ENCODE measurements around the gene INPP1.

INPP1 gene

DNA sequence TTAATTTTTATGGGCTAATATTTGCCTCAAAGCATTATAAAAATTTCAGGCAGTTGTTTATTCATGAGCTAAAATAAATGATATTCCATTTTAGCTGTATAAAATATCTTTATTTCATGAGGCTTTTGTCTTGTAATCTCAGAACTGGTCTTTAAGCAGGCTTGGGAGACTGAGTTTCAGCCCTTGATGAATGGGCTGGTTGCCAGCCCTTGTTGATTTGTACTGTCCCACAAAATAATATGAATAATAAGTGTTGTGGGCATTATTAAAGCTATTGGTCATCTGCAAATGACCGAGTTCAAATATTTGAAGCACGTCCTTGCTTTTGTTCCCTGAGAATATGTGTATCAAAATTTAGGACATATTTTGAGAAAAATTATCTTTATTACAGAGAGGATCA is 18.2 kb downstream of the INPP1 start:
- DNase-seq (ENCODE audit: low read depth): no peak

DNA sequence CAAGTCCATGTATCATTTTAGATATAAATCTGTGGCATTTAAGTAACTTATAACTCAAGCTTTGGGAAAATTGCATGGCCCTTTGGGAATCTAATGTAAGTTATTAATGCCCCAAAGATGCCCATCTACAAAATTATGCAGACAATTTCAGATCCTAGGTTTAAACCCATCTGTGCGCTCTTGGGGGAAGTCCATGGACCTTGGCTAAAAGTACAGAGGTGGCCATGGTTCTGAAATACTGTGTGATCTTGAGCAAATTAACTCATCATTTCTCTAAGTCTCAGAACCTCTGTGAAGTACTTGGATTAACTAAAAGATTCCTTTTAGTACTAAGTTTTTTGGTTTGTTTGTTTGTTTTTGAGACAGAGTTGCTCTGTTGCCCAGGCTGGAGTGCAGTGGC is 19.5 kb downstream of the INPP1 start:
- no peak for DNase-seq (ENCODE audit: low read depth)

DNA sequence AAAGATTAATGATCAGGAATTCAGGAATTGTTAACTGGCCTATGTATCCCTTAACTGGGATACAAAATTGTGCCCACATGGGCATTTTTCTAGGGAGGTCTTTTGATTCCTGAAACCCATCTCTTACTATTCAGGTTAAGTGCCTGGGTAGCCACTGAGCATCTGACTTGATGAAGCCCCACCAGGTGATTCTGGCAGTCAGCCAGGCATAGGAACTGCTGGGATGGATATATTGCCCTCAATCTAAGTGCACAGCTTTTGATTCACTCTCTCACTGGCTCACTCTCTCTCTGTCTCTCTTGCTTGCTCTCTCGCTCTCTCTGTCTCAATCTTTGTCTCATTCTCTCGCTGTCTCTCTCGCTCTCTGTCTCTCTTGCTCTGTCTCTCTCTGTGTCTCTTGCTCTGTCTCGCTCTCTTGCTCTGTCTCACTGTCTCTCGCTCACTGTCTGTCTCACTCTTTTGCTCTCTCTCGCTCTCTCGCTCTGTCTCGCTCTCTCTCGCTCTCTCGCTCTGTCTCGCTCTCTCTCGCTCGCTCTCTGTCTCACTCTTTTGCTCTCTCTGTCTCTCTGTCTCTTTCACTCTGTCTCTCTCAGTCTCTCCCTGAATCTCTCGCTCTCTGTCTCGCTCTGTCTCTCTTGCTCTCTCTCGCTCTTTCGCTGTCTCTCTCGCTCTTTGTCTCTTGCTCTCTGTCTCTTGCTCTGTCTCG is 22.3 kb downstream of the INPP1 start:
- DNase-seq (ENCODE audit: low read depth): no peak

DNA sequence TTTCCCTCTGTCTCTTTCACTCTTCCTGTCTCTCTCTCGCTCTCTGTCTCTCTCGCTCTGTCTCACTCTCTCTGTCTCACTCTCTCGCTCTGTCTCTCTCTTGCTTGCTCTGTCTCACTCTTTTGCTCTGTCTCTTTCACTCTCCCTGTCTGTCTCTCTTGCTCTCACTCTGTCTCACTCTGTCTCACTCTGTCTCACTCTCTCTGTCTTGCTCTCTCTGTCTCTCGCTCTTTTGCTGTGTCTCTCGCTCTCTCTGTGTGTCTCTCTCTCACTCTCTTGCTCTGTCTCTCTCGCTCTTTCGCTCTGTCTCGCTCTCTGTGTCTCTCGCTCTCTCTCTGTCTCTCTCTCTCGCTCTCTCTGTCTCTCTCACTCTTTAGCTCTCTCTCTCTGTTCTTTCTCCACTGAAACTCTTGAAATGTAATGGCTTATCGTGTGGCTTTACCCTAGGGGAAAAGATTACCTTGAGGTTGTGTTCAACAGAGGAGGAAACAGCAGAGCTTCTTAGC is 22.9 kb downstream of the INPP1 start:
- no peak for DNase-seq (ENCODE audit: low read depth)

DNA sequence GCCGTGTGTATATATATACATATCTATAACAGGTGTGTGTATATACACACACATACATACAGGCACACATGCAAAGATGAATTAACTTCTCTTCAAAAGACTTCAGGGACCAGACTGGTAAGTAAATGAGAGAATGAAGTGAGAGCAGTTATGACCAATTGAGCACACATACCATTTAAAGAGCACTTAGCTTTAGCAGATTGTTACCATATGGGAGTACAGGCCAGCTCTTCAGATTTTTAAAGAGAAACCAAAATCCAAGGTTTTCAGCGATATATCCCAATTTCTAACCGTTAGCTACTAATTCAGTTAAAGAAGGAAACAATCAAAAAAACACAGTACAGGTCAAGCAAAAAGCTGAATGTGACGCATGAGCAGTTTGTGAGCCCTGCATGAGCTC is 23.7 kb downstream of the INPP1 start:
- no peak for DNase-seq (ENCODE audit: low read depth)

DNA sequence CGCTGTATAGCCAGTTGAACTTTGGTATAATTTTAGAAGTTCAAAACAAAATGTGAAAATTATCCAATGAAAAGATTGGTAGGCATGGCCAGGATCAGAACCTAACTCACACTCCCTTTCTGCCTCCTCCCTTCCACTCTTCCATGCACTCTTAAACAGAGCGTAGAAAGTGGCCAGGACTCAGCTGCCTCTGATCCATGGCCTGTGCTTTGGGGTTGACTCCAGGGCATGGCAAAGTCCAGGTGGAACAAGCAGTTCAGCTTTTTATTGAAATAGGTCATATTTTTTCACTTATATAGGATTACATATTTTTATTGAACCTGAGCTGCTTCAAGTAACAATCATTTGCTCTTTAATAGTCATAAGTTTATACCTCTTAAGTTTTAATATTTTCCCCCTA is 26.2 kb downstream of the INPP1 start:
- no peak for DNase-seq (ENCODE audit: low read depth)

DNA sequence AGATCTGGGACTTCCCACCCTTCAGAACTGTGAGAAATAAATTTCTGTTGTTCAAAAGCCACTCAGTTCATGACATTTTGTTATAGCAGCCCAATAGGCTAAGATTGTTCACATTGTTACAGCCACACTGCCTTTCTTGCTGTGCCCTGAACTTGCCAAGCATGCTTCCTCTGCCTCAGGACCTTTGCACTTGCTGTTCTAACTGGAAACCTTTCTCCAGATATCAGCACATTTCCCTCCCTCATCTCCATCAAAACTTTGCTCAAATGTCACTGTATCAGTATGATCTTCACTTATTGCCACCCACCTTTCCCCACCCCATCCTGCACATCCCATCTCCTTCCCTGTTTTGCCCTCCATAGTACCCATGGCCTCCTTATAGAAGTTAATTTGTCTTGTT is 32.7 kb downstream of the INPP1 start:
- no peak for DNase-seq (ENCODE audit: low read depth)

DNA sequence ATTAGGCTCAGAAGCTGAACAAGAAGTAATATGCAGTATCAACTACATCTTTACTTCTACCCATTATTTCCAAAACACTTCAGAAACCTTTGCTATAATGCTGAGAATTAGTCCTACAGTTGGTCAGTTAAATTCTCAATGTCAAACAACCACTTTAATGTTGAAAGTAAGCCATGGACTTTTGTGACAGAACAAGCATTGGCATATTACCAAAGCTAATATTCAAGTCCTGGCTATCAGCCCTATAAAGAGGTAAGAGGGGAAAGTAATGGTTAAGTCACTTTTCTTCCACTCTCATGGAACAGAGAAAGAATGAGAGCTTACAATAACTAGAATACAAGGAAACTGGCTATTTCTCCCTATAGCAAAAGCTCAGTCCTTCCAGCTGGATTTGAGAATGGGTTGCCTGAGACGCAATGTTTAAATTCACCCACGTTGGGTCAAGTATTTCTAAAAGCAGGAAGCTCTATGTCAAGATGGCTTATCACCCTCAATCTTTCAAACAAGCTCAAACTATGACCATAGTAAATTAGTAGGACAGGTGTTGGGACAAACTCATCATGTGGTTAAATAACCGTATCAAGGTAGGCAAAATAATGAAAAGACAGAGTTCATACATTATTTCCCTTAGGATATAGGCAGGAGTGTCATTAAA is 33.3 kb downstream of the INPP1 start:
- no peak for DNase-seq (ENCODE audit: low read depth)

DNA sequence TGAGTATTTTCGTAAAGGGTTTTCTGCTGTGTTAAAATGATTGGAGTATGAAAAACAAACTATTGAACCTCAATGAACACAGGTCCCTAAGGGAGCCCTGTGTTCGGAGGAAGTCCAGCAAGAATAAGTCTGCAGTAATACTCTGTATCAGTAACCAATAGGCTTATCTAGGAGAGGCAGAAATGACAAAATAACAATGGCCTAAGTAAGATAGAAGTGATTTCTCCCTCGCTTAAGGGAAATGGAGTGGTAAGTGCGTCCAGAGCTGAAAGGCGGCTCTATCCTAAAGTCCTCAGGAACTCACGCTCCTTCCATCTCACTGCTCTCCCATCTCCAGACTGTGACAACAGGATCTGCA is 35.5 kb downstream of the INPP1 start:
- DNase-seq (ENCODE audit: low read depth): no peak

DNA sequence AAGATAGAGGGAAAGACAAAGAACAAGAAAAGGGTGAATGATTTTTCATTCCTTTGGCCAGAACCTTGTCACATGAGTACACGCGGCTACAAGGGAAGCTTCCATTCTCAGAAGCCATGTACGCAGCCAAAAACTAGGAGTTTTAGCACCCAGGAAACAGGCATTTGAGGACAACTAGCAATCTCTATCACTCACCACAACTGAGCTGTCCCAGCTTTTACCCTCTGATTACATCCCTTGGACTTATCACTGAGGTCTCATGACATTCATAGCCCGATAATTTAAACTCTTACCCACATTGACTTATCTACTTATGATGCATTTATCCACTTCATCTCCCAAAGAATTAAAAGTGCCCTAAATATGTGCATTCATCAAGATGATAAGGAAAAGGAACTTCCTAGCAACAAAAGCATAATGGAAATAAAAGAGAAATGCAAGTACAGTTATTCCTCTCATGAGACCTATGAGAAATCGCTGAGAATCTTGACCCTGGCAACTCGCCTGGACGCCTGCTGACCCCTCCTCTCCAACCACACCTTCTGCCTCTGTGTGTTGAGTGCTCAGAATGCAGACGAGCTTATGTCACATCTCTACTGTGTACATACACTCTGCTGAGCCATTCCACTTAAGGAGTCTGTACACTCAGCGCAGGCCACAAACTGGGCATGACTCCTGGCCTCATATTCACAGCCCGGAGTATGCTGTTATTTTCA is 36.0 kb downstream of the INPP1 start:
- no peak for DNase-seq (ENCODE audit: low read depth)

DNA sequence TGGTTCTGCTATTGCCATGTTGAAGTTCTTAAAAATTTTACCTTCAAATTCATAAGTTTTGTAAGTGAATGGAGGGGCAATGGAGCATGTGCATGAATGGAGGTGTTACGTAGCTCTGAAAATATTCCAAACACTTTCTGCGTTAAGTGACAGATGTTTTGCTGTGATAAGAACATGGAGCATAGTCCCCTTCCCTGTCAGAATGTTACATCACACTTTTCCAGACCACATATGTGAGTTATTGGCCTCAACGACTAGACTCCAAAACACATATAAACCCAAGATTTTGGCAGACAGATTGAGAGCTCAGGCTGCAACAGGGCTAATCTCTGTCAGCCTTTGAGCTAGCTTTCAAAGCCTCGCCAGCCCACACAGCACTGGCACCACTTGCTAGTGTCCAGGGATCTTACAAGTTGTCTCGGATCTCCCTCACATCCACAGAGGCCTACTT is 37.6 kb downstream of the INPP1 start:
- DNase-seq (ENCODE audit: low read depth): no peak

DNA sequence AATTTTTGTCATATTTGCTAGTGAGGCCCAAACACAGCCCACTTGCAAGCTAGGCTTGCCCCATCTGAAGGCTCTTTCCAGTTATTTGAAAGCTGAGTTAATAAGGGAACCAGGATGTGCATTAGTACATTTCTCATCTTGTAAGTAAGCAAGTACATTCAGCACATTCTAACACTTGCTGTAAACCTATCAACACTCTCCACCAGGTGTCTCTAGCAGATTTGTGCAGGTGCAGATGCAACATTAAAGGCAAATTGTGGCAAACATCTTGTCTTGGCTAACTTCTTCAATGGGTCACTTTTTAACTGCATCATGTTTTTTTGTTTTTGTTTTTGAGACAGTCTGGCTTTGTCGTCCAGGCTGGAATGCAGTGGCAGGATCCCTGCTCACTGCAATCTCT is 39.5 kb downstream of the INPP1 start:
- no peak for DNase-seq (ENCODE audit: low read depth)

DNA sequence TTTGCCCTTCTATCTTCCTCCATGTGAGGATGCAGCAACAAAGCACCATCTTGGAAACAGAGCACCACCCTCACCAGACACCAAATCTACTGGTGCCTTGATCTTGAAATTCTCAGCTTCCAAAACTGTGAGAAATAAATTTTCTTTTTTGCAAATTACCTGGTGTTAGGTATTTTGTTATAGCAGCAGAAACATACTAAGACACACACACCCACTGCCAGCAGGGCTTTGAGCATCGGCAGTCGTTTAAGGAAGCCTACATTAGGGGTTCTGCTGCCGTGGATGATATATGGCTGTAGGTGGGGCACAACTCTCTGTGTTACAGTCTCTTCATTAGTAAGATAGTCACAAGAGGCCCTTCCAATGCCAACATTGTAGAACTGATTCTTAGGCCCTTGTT is 44.0 kb downstream of the INPP1 start:
- no peak for DNase-seq (ENCODE audit: low read depth)

DNA sequence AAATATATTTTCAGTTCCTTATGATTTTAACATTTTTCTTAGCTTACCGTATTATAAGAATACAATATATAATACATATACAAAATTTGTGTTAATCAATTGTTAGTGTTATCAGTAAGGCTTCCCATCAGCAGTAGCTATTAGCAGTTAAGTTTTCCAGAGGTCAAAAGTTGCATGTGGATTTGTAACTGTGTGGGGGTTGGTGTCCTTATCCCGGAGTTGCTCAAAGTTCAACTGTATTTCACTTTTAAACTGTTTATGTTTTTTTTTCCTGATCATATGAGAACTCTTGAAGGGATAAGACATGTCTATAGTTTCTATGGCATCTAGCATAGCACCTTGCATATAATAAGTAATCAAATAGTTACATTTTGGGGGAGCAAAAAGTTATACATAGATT is 52.9 kb downstream of the INPP1 start:
- no peak for DNase-seq (ENCODE audit: low read depth)

DNA sequence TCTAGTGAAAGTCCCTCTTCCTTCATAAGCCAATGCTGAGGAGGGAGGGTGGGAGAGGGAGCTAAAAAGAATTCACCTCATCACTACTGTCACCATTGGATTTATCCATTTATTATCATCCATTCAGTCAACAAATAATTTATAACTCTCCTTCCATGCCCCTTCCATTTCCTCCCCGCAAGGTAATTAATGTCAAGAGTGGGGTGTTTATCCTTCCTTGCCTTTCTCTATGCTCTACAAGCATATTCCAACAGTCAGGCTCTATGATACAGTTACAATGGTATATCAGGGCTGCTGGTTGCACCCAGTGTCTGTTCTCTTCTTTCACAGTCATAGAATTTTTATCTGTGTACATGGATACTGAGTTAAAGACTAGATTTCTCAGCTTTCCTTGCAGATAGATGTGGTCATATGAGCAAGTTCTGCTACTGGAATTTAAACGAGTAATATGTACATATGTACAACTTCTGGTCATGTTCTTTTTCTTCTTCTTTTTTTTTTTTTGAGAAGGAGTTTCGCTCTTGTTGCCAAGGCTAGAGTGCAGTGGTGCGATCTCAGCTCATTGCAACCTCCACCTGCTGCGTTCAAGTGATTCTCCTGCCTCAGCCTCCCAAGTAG is 59.7 kb downstream of the INPP1 start:
- DNase-seq (ENCODE audit: low read depth): no peak

DNA sequence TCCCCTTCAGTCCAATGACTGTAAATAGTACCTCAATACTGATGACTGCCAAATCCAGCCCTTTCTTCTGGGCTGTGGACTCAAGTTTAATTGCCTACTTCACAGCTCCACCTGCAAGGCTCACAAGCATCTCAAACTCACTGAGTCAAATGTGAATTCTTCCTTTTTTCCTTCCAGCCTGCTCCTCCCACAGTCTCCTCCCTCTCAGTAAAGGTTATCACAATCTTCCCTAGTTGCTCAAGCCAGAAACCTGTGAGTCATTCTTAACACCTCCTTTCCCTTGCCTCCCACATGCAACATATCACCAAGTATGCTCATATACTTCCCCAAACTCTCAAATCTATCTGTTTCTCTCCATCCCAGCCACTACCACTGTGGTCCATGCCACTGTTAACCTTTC is 61.1 kb downstream of the INPP1 start:
- DNase-seq (ENCODE audit: low read depth): no peak

DNA sequence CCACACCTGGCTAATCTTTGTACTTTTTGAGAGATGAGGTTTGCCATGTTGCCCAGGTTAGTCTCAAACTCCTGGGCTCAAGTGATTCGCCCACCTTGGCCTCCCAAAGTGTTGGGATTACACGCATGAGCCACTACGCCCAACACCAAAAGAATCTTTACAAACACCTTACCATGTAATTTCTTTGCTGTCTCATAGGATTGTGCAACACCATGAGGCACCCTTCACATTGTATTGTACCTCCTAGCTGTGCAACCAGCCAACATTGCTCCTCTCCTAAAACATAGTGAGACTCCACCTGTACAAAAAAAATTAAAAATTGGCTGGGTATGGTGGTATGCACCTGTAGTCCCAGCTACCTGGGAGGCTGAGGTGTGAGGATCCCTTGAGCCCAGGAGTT is 61.7 kb downstream of the INPP1 start:
- DNase-seq (ENCODE audit: low read depth): no peak

DNA sequence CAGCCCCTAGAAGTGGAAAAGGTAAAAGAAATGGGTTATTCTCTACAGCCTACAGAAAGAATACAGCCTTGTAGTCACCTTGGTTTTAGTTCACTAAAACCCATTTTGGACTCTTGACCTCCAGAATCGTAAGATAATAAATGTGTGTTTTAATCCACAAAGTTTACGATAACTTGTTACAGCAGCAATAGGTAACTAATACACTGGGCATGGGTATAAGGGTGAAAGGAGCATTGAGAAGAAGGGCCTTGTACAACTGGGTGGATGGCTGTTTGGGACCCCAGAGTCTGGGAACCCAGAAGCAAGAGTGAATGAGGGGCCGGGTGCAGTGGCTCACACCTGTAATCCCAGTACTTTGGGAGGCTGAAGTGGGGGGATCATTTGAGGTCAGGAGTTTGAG is 62.6 kb downstream of the INPP1 start:
- no peak for DNase-seq (ENCODE audit: low read depth)

DNA sequence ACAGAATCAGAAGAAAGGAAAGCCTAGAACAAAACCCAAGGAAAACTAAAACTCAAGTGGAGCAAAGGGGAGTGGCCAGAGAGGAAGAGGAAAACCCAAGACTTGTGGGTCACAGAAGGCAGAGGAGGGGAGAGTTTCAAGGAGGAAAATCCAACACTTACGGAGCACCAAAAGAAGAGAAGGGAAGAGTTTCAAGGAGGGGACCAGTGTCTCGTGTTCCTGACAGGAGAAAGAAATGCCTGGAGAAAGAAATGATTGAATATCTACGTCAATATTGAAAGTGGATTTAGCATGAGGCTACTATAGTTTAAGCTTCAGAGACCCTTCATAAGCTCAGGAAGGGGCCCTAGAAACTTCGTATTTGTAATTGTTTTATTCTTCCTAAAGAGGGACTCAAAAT is 63.4 kb downstream of the INPP1 start:
- DNase-seq (ENCODE audit: low read depth): no peak

DNA sequence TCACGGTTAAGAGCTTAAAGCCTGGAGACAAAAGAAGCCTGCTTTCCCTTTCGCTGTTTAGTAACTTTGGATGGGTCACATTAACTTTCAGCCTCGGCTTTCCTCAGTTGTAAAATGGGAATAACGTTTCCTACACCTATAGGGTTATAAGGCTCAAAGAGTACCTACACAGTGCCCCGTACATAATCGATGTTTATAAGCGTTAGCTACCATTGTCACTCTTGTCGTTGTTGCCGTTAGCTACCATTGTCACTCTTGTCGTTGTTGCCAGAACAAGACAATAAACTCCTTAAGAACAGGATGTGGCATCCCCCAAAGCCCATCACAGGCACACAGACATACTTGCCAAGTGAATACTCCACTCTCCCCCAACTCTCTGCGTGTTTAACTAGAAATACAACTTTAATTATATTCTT is 63.9 kb downstream of the INPP1 start:
- no peak for DNase-seq (ENCODE audit: low read depth)

DNA sequence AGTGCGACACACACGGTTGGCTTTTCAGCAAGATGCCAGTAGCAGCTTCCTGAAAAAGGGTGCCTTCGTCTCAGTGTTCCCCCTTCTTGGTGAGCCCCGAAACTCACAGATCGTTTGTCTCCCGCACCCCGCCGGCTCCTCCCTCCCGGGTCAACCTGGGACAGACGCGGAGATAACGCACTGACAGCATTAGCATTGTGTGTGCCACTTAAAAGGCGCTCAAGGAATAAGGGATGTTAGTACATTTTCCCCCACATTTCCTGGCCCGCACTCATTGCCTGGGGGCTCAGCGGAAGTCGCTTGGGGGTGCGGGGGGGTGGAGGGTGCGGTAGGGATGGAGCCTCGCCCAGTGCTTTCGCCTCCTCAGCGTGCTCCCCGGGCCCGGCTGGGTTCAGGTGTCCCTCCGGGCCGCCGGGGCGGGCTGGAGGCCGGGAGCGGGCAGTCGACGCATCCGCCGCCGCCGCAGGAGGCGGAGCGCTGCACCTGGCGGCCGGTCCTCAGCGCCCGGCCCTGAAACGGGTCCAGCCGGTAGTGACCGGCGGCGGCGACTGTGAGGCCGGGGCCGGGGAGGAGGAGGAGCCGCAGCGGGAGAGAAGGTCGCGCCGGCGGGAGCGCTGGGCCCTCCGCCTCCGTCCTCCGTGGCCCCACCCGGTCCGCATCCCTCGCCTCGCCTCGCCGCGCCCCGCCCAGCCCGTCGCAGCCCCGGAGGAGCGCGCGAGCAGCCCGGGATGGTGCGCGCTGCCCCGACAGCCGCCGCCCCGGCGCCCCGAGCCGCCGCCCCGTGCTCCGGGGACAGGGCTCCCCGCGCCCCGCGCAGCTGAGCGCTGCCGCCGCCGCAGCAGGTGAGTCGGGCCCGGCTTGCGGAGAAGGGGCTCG is 64.5 kb downstream of the INPP1 start, which contains the start of gene MFSD6:
MFSD6 (plus strand) TSS at position 694 of the 876 bp plus-strand sequence. CDS start 27,675 bp downstream, outside the sequence.
- DNase-seq (ENCODE audit: low read depth): peak; percentile 50

Measured in T-helper 22 cell (primary cell).